ENCODE results near the gene VTCN1. TPM values are rescaled to one million over a fixed set of nuclear protein-coding genes. Genes with fewer than 3 reads are reported as not detected.

VTCN1 gene
- total and polyA plus RNA-seq, 2 experiments from 2014 or later = 12.4 to 14.9 TPM

DNA sequence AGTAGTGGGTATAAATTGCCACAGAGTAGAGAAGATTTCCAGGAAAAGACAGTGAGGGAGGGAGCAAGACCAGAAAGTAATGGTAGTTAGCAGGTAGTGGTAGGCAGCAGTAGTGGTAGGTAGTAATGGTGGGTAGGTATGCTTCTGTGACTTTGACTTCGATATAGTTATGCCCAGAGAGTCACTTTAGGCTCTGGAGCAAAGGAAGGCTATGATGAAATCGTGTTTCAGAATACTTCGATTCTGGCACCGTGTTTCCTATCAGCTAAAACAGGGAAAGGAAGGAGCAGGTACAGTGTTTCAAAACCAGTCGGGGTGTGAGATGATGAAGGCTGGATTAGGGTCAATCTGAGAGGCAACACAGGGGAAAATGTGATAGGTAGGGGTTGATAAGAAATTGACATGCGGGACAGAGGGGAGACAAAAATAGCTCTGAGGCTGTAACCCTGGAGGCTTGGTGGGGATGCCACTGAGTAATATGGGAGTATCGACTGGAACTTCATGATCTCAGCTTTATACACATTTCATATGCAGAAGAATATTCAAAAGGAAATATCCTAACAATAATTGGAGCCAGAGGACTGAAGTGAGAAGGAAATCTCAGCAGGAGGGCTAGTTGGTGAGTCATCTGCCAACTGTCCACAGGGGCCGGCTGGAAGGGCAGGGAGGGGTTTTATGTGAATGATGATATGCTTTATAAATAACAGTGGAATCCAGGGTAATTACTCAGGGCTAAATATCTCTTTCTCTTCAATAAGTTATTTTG is 64.0 kb downstream of the VTCN1 start:
- Histone ChIP-seq H3K4me2 (no peak overlapping the region), H3K27me3 (no peaks in the 10 kb centered on the region), H4K20me1 (ENCODE audit: insufficient read depth, poor library complexity, severe bottlenecking) (no peaks in the 10 kb centered on the region), H3K79me2 (no peaks in the 10 kb centered on the region), H2AFZ (no peak overlapping the region), H3K9me2 (replicated peaks; ENCODE audit: insufficient read depth) (no peaks in the 10 kb centered on the region), H3K4me3 (no peak overlapping the region), H3K4me1 (ENCODE audit: insufficient read depth) (peaks cover 23% of the 10 kb centered on the region), H3K9me3 (ENCODE audit: low read depth) (no peaks in the 10 kb centered on the region), H3K27ac (peak overlapping the region; percentile 38), H3K36me3 (replicated peaks; ENCODE audit: insufficient read depth, low read depth) (no peaks in the 10 kb centered on the region)
- 74% methylated on average over 8 of the region's 8 CpGs for WGBS (ENCODE audit: low lambda C conversion rate, missing lambda C conversion rate)
- peak; percentile 54 for DNase-seq (ENCODE audit: low spot score)
- TF ChIP-seq EZH2phosphoT487 (IDR thresholded peaks at IDR 0.05; ENCODE audit: low read depth, severe bottlenecking, unreplicated experiment) = no peak

DNA sequence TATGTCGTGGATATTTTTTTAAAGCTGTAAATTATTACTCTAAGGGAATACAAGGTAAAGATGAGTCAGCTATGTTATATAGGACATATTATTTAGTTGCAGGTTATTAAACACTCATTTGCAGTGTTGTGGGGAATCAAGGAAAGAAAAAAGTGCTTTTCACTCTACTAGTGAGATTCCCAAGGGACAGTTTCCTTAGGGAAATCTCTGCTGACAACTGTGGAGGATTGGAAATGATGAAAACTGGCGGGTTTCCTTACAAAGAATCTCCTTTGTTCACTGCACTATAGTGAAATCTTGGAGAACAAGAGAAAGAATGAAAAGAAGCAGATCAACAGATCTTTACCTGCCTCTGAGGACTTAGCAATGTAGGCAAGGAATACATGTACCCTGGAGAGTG is 64.7 kb downstream of the VTCN1 start:
- H3K4me2 ChIP-seq = no peak overlapping the region
- no peaks in the 10 kb centered on the region for H4K20me1 ChIP-seq (ENCODE audit: insufficient read depth, poor library complexity, severe bottlenecking)
- H3K4me1 ChIP-seq (ENCODE audit: insufficient read depth) = peaks cover 23% of the 10 kb centered on the region
- H3K36me3 ChIP-seq (replicated peaks; ENCODE audit: insufficient read depth, low read depth) = no peaks in the 10 kb centered on the region
- no peaks in the 10 kb centered on the region for H3K9me2 ChIP-seq (replicated peaks; ENCODE audit: insufficient read depth)
- WGBS (ENCODE audit: low lambda C conversion rate, missing lambda C conversion rate) = 95% methylated on average over 2 of the region's 2 CpGs
- no peaks in the 10 kb centered on the region for H3K27me3 ChIP-seq
- H3K9me3 ChIP-seq (ENCODE audit: low read depth) = no peaks in the 10 kb centered on the region
- H2AFZ ChIP-seq = no peak overlapping the region
- H3K27ac ChIP-seq = peak overlapping the region; percentile 38
- TF ChIP-seq, protein P1, sequence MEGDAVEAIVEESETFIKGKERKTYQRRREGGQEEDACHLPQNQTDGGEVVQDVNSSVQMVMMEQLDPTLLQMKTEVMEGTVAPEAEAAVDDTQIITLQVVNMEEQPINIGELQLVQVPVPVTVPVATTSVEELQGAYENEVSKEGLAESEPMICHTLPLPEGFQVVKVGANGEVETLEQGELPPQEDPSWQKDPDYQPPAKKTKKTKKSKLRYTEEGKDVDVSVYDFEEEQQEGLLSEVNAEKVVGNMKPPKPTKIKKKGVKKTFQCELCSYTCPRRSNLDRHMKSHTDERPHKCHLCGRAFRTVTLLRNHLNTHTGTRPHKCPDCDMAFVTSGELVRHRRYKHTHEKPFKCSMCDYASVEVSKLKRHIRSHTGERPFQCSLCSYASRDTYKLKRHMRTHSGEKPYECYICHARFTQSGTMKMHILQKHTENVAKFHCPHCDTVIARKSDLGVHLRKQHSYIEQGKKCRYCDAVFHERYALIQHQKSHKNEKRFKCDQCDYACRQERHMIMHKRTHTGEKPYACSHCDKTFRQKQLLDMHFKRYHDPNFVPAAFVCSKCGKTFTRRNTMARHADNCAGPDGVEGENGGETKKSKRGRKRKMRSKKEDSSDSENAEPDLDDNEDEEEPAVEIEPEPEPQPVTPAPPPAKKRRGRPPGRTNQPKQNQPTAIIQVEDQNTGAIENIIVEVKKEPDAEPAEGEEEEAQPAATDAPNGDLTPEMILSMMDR (IDR thresholded peaks at IDR 0.05; ENCODE audit: poor library complexity) = no peak
- TF ChIP-seq EZH2phosphoT487 (IDR thresholded peaks at IDR 0.05; ENCODE audit: low read depth, severe bottlenecking, unreplicated experiment) (no peak), EZH2 (IDR thresholded peaks at IDR 0.05; ENCODE audit: borderline replicate concordance) (no peak)
- DNase-seq (ENCODE audit: low spot score) = no peak
- H3K79me2 ChIP-seq = no peaks in the 10 kb centered on the region
- H3K4me3 ChIP-seq = no peak overlapping the region

DNA sequence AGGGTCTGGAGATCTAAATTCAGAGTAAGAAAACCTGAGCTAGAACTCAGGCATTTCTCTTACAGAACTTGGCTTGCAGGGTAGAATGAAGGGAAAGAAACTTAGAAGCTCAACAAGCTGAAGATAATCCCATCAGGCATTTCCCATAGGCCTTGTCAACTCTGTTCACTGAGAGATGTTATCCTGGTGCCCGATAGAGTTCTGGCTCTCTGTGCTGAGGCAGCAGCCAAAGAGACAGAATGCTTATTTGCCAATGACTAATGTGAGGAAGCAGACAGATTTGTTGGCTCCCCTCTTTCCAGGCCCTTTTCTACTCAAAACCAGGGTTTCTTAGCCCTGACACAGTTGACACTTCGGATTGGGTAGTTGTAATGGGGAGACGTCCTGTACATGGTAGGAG is 66.9 kb downstream of the VTCN1 start:
- 75% methylated on average over 3 of the region's 3 CpGs for WGBS (ENCODE audit: low lambda C conversion rate, missing lambda C conversion rate)

GRCh38 chr1:117143172-117143571 is 67.6 kb downstream of the VTCN1 start:
- H3K79me2 ChIP-seq = no peaks in the 10 kb centered on the region
- no peaks in the 10 kb centered on the region for H3K27me3 ChIP-seq
- H3K36me3 ChIP-seq (replicated peaks; ENCODE audit: insufficient read depth, low read depth) = no peaks in the 10 kb centered on the region
- H2AFZ ChIP-seq = no peak overlapping the region
- no peak overlapping the region for H3K4me2 ChIP-seq
- no peaks in the 10 kb centered on the region for H4K20me1 ChIP-seq (ENCODE audit: insufficient read depth, poor library complexity, severe bottlenecking)
- DNase-seq (ENCODE audit: low spot score) = no peak
- H3K9me2 ChIP-seq (replicated peaks; ENCODE audit: insufficient read depth) = no peaks in the 10 kb centered on the region
- H3K4me3 ChIP-seq = no peak overlapping the region
- H3K4me1 ChIP-seq (ENCODE audit: insufficient read depth) = peaks cover 16% of the 10 kb centered on the region
- H3K27ac ChIP-seq = no peak overlapping the region
- no peaks in the 10 kb centered on the region for H3K9me3 ChIP-seq (ENCODE audit: low read depth)
- TF ChIP-seq EZH2 (IDR thresholded peaks at IDR 0.05; ENCODE audit: borderline replicate concordance) (no peak), EZH2phosphoT487 (IDR thresholded peaks at IDR 0.05; ENCODE audit: low read depth, severe bottlenecking, unreplicated experiment) (no peak)
- TF ChIP-seq, protein P1 (IDR thresholded peaks at IDR 0.05; ENCODE audit: poor library complexity) = no peak

More for the DNA sequence above, 66.9 kb downstream of the VTCN1 start:
- Histone ChIP-seq H3K4me2 (no peak overlapping the region), H3K4me1 (ENCODE audit: insufficient read depth) (peaks cover 23% of the 10 kb centered on the region), H3K27me3 (no peaks in the 10 kb centered on the region), H3K4me3 (no peak overlapping the region), H2AFZ (no peak overlapping the region), H3K9me2 (replicated peaks; ENCODE audit: insufficient read depth) (no peaks in the 10 kb centered on the region), H4K20me1 (ENCODE audit: insufficient read depth, poor library complexity, severe bottlenecking) (no peaks in the 10 kb centered on the region), H3K27ac (no peak overlapping the region), H3K36me3 (replicated peaks; ENCODE audit: insufficient read depth, low read depth) (no peaks in the 10 kb centered on the region), H3K79me2 (no peaks in the 10 kb centered on the region), H3K9me3 (ENCODE audit: low read depth) (no peaks in the 10 kb centered on the region)
- DNase-seq (ENCODE audit: low spot score) = no peak
- TF ChIP-seq EZH2 (IDR thresholded peaks at IDR 0.05; ENCODE audit: borderline replicate concordance) (no peak), EZH2phosphoT487 (IDR thresholded peaks at IDR 0.05; ENCODE audit: low read depth, severe bottlenecking, unreplicated experiment) (no peak)
- TF ChIP-seq, protein P1 (IDR thresholded peaks at IDR 0.05; ENCODE audit: poor library complexity) = no peak

All from hepatocyte (in vitro differentiated cells).